Measurements from ENCODE around the gene APBB3.
A peak's percentile ranks its signal among the peaks of the same experiment; 100 is the strongest.

APBB3 gene, protein sequence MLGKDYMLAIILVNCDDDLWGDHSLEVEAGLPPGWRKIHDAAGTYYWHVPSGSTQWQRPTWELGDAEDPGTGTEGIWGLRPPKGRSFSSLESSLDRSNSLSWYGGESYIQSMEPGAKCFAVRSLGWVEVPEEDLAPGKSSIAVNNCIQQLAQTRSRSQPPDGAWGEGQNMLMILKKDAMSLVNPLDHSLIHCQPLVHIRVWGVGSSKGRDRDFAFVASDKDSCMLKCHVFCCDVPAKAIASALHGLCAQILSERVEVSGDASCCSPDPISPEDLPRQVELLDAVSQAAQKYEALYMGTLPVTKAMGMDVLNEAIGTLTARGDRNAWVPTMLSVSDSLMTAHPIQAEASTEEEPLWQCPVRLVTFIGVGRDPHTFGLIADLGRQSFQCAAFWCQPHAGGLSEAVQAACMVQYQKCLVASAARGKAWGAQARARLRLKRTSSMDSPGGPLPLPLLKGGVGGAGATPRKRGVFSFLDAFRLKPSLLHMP

DNA sequence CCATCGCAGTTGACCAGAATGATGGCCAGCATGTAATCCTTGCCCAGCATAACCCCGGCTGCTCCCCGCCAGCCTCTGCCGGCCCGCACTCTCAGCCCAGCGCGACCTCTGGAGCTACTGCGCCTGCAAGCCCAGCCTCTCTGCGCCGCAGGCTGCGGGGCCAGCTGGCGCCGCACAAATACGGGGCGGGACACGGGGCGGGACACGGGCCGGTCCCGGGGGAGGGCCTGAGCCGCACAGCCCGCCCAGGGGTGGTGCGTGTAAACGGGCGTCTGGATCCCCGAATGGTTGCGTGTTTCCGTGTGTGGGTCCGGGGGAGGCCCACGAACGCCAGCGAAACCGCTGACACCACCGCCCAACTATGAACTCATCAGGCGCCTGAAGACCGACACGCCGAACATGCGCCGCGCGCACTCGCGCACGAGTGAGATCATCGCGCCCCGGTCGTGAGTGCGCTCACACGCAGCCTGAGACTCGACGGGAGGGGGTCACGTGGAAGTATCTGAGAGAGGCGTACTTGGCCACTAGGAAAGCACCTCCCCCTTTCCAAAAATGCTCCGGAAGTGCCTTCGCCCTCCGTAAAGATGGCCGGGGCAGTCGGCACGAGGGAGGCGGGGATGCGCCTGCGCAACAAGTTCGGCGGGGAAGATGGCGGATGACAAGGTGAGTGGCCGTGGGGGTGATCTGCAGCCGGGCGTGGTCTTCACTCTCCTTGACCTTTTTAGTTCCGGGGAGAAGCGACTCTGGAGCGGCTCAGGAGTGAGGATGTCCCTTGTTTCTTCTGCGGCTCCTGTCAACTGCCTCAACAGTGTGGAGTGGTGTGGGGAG lies at the start of gene APBB3, which contains the start of gene SLC35A4:
APBB3 (minus strand) TSS at position 403 of the 828 bp plus-strand sequence; CDS start at position 50, 353 bp downstream.
SLC35A4 (plus strand) TSS at position 633 of the 828 bp plus-strand sequence. CDS start 2,342 bp downstream, outside the sequence.
- TF ChIP-seq, protein P1, sequence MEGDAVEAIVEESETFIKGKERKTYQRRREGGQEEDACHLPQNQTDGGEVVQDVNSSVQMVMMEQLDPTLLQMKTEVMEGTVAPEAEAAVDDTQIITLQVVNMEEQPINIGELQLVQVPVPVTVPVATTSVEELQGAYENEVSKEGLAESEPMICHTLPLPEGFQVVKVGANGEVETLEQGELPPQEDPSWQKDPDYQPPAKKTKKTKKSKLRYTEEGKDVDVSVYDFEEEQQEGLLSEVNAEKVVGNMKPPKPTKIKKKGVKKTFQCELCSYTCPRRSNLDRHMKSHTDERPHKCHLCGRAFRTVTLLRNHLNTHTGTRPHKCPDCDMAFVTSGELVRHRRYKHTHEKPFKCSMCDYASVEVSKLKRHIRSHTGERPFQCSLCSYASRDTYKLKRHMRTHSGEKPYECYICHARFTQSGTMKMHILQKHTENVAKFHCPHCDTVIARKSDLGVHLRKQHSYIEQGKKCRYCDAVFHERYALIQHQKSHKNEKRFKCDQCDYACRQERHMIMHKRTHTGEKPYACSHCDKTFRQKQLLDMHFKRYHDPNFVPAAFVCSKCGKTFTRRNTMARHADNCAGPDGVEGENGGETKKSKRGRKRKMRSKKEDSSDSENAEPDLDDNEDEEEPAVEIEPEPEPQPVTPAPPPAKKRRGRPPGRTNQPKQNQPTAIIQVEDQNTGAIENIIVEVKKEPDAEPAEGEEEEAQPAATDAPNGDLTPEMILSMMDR (IDR thresholded peaks at IDR 0.05; ENCODE audit: extremely low read depth, insufficient read depth, missing control alignments): no peak
- peak; percentile 96 for DNase-seq (ENCODE audit: low spot score)
- in situ Hi-C loops (cut with MboI; ENCODE audit: low pct_unique_long_range_greater_than_20kb, low sequenced_read_pairs, unreplicated experiment): no loop called here

DNA sequence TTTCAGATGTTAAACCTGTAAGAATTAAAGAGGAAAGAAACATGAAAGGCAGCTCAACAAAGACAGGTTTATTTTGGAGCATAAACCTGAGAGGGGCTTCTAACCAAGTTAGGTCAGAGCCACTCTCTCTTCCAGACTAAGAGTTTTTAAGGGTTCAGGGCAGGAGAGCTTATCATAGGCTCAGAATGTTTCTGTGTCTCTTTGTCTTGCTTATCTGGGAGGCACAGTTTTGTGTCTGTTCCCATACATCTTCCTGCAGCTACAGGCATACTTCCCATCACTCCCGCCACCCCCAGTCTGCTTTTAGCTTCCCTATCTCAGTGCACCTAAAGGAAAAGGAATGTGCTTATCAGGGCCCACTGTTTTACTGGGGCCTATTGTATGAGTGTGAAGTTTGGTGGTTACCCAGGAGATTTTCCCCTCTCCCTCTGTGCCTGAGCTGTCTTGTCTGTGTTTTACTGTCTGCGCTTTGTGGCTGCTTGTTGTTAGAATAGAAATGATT lies 46.7 kb upstream of the APBB3 start:
- DNase-seq (ENCODE audit: low spot score): no peak
- TF ChIP-seq, protein P1 (IDR thresholded peaks at IDR 0.05; ENCODE audit: extremely low read depth, insufficient read depth, missing control alignments): no peak
- in situ Hi-C loops (cut with MboI; ENCODE audit: low pct_unique_long_range_greater_than_20kb, low sequenced_read_pairs, unreplicated experiment): no loop called here

DNA sequence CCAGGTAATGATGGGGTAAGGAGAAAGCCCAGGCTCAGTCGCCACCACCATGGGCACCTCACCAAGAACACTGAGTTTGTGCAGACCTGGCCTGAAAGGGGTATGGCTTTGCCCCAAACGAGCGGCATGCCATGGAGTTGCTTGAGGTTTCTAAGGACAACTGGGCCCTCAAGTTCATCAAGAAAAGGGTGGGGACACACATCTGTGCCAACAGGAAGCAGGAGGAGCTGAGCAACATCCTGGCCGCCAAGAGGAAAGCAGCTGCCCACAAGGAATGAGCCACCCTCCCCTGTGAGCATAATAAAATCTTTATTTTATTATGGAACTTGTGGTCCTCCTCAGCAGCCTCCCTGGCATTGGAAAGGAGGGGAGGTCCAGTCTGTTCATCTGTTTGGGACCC lies 44.7 kb upstream of the APBB3 start:
- no peak for DNase-seq (ENCODE audit: low spot score)
- TF ChIP-seq, protein P1 (IDR thresholded peaks at IDR 0.05; ENCODE audit: extremely low read depth, insufficient read depth, missing control alignments): no peak
- in situ Hi-C loops (cut with MboI; ENCODE audit: low pct_unique_long_range_greater_than_20kb, low sequenced_read_pairs, unreplicated experiment): no loop called here

DNA sequence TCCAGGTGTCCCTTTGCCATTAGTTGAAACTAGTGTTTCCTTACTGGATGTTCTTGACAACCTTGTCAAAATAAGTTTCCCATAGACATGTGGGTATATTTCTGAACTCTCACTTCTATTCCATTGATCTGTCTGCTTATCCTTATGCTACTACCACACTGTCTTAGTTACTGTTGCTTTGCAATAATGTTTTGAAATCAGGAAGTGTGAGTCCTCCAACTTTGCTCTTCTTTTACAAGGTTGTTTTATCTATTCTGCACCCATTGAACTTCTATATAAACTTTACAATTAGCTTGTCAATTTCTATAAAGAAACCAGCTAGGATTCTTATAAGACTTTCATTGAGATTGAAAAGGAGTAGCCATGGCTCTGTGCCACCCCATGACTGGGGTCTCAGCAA lies 44.3 kb upstream of the APBB3 start:
- TF ChIP-seq, protein P1 (IDR thresholded peaks at IDR 0.05; ENCODE audit: extremely low read depth, insufficient read depth, missing control alignments): no peak
- DNase-seq (ENCODE audit: low spot score): no peak
- in situ Hi-C loops (cut with MboI; ENCODE audit: low pct_unique_long_range_greater_than_20kb, low sequenced_read_pairs, unreplicated experiment): no loop called here

DNA sequence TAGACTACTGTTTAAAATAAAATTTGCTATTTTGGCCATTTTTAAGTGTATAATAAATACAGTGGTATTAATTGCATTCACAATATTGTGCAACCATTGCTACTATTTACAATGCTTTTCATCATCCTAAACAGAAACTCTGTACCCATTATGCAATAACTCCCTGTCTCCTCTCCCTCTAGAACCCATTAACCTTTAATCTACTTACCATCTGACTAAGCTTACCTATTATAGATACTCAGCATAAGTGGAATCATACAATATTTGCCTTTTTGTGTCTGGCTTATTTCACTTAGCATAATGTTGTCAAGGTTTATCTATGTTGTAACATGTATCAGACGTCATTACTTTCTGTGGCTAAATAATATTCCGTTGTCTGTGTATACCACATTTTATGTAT lies 42.6 kb upstream of the APBB3 start:
- TF ChIP-seq, protein P1 (IDR thresholded peaks at IDR 0.05; ENCODE audit: extremely low read depth, insufficient read depth, missing control alignments): no peak
- DNase-seq (ENCODE audit: low spot score): no peak
- in situ Hi-C loops (cut with MboI; ENCODE audit: low pct_unique_long_range_greater_than_20kb, low sequenced_read_pairs, unreplicated experiment): no loop called here

DNA sequence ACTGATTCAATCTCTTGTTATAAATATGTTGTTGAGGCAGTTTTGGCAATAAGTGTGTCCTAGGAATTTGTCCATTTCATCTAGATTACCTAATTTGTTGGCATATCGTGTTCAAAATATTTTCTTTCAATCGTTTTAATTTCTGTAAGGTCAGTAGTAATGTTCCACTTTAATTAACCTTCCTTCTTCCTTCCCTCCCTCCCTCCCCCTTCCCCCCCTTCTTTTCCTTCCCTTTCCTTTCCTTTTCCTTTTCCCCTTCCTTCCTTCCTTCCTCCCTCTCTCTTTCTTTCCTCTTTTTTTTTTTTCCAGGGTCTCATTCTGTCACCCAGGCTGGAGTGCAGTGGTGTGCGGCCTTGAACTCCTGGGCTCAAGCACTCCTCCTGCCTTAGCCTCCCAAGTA lies 41.5 kb upstream of the APBB3 start:
- in situ Hi-C loops (cut with MboI; ENCODE audit: low pct_unique_long_range_greater_than_20kb, low sequenced_read_pairs, unreplicated experiment): no loop called here
- TF ChIP-seq, protein P1 (IDR thresholded peaks at IDR 0.05; ENCODE audit: extremely low read depth, insufficient read depth, missing control alignments): no peak
- DNase-seq (ENCODE audit: low spot score): no peak

All from GM13977 (cell line).